A673 (cell line): Measurements from ENCODE around the gene INTS1. TPM values are rescaled to one million over a fixed set of nuclear protein-coding genes. Genes with fewer than 3 reads are reported as not detected.
A peak's percentile ranks its signal among the peaks of the same experiment; 100 is the strongest.

Source experiments
- BruUV-seq: library from RNA; stranded (reverse); fragments of 400-500 nt; replicated peaks from 2 replicates; lab custom pipeline; 2021; lab: Mats Ljungman, UMichigan
- CTCF ChIA-PET: fragments of 300-600 bp; sonication (Branson Sonifier 250); formaldehyde crosslinking; loops from one replicate; lab custom pipeline; 2022; ENCODE audit warnings: antibody characterized with exemption; lab: Charles Lee
- POLR2A ChIA-PET: fragments of 300-600 bp; sonication (Branson Sonifier 250); formaldehyde crosslinking; loops from one replicate; lab custom pipeline; 2022; ENCODE audit warnings: antibody characterized with exemption; ENCODE audit not compliant: low non-redundant PET; lab: Charles Lee
- DNase-seq: peaks from one replicate; pipeline ENCODE4 v3.0.0-alpha.2; 2015; ENCODE audit warnings: low spot score
- H3K27ac ChIP-seq: fragments of 200-600 bp; sonication (generic); 2 replicates; pipeline ENCODE4 v1.5.1; 2016; ENCODE audit warnings: mixed run types, low read depth, mild to moderate bottlenecking, mixed read lengths, antibody characterized with exemption, low read length; ENCODE audit not compliant: poor library complexity, severe bottlenecking
- H3K27me3 ChIP-seq: fragments of 200-600 bp; sonication (generic); replicated peaks from 2 replicates; pipeline ENCODE4 v1.6.1; 2017; ENCODE audit warnings: mixed run types, low read depth, mild to moderate bottlenecking, mixed read lengths, antibody characterized with exemption, low read length; ENCODE audit not compliant: insufficient read depth, poor library complexity
- H3K36me3 ChIP-seq: fragments of 200-600 bp; sonication (generic); 2 replicates; pipeline ENCODE4 v1.6.1; 2016; ENCODE audit warnings: mixed run types, mild to moderate bottlenecking, mixed read lengths, antibody characterized with exemption, low read length; ENCODE audit not compliant: insufficient read depth, poor library complexity, severe bottlenecking
- H3K4me1 ChIP-seq: fragments of 200-600 bp; sonication (generic); 2 replicates; pipeline ENCODE4 v1.6.1; 2017; ENCODE audit warnings: mixed run types, mild to moderate bottlenecking, mixed read lengths, antibody characterized with exemption, low read length; ENCODE audit not compliant: insufficient read depth, poor library complexity, severe bottlenecking
- H3K4me3 ChIP-seq: fragments of 200-600 bp; sonication (generic); 2 replicates; pipeline ENCODE4 v1.5.1; 2016; ENCODE audit warnings: low read depth, mixed run types, mild to moderate bottlenecking, mixed read lengths, low read length; ENCODE audit not compliant: poor library complexity, severe bottlenecking
- H3K9me3 ChIP-seq: fragments of 200-600 bp; sonication (generic); 2 replicates; pipeline ENCODE4 v1.6.1; 2016; ENCODE audit warnings: mixed run types, low read depth, mild to moderate bottlenecking, mixed read lengths, antibody characterized with exemption, low read length; ENCODE audit not compliant: poor library complexity, severe bottlenecking
- EZH2 ChIP-seq: fragments of 200-600 bp; sonication (generic); IDR thresholded peaks from 2 replicates; pipeline ENCODE4 v1.6.1; 2017; ENCODE audit warnings: borderline replicate concordance, low read depth, mild to moderate bottlenecking, mixed read lengths, antibody characterized with exemption, low read length; ENCODE audit not compliant: poor library complexity, severe bottlenecking
- intact Hi-C: fragments of 100-400 bp; cut with micrococcal nuclease; formaldehyde crosslinking; loops from one replicate; pipeline ENCODE4 v1.10.0; 2022; ENCODE audit not compliant: unreplicated experiment
- total RNA-seq: library from RNA; stranded (reverse); gene quantifications from 2 replicates; pipeline ENCODE4 v1.2.3, GENCODE V29; 2021
- TF ChIP-seq, protein P1 (sequence below): fragments of 300-800, 200-600 bp; sonication (generic); conservative IDR thresholded peaks from 2 replicates; pipeline ENCODE4 v1.5.1; 2017; ENCODE audit warnings: low read depth, mild to moderate bottlenecking, antibody characterized with exemption, low read length, moderate library complexity, mixed read lengths

Gene INTS1
- total RNA-seq, 1 experiment from 2014 or later = 129 TPM

DNA sequence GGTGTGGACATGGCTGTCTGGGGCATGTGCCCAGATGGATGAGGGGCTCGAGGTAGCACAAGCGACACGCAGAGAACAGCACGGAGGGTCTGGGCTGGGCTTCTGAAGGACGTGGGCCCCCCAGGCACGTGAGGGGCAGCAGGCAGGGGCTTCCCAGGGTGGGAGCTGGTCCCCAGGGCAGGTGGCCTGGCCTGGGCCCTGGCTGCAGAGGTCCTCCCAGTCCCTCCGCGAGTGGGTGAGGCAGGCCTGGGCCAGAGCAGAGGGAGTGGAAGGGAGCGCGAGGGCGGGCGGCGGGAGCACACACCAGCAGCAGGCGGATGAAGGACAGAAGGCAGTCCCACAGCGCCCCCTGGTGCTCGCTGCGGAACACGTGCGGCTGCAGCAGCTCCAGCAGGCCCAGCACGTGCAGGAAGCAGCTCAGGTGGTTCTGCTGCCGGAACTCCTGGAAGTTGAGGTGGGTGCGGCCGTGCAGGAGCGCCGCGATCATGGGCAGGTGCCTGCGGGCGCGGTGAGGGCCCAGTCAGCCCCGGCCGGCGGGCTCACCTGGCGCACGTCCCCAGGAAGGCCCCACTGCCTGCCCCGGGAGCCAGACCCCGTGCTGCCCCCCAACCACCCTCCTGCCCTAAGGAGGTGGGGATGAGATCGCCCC is 30.2 kb downstream of the INTS1 start:
- H3K27me3 ChIP-seq = no peaks in the 10 kb centered on the region
- H3K4me1 ChIP-seq = no peaks in the 10 kb centered on the region
- ChIA-PET CTCF (interaction anchor here (0.6 to 1.0 kb wide), 2 partner anchors 8 to 246 kb away, joined by 3 read pairs; no protein-coding TSS in a partner anchor), POLR2A (no interaction called here)
- no TSS peak for BruUV-seq
- TF ChIP-seq, protein P1, sequence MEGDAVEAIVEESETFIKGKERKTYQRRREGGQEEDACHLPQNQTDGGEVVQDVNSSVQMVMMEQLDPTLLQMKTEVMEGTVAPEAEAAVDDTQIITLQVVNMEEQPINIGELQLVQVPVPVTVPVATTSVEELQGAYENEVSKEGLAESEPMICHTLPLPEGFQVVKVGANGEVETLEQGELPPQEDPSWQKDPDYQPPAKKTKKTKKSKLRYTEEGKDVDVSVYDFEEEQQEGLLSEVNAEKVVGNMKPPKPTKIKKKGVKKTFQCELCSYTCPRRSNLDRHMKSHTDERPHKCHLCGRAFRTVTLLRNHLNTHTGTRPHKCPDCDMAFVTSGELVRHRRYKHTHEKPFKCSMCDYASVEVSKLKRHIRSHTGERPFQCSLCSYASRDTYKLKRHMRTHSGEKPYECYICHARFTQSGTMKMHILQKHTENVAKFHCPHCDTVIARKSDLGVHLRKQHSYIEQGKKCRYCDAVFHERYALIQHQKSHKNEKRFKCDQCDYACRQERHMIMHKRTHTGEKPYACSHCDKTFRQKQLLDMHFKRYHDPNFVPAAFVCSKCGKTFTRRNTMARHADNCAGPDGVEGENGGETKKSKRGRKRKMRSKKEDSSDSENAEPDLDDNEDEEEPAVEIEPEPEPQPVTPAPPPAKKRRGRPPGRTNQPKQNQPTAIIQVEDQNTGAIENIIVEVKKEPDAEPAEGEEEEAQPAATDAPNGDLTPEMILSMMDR = peak; percentile 96
- TF ChIP-seq EZH2 = no peak
- H3K36me3 ChIP-seq = peaks cover 19% of the 10 kb centered on the region
- intact Hi-C loops = no loop called here
- H3K9me3 ChIP-seq = no peaks in the 10 kb centered on the region
- H3K4me3 ChIP-seq = no peak overlapping the region
- peak overlapping the region; percentile 63 for H3K27ac ChIP-seq
- DNase-seq = peak; percentile 87

DNA sequence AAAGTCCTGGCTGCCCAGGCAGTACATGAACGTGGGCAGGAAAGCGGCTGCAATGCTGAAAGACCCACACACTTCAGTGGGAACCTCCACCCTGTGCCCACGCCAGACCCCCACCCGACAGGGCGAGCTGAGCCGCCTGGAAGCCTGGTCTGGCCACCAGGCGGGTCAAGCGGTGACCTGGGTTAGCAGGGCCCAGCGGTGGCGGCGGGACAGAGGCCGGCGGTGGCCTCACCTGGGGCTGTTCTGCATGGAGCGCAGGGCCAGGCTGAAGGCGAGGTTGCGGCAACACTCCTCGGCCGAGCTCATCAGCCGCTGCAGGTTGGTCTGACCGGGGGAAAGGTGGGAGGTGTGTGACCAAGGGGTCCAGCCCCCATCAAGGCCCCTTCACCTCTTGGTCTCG is 33.3 kb downstream of the INTS1 start:
- no TSS peak for BruUV-seq
- H3K36me3 ChIP-seq = peaks cover 19% of the 10 kb centered on the region
- H3K9me3 ChIP-seq = no peaks in the 10 kb centered on the region
- H3K4me1 ChIP-seq = no peaks in the 10 kb centered on the region
- intact Hi-C loops = no loop called here
- H3K27me3 ChIP-seq = no peaks in the 10 kb centered on the region
- no peak overlapping the region for H3K27ac ChIP-seq
- TF ChIP-seq, protein P1 = no peak
- no peak for TF ChIP-seq EZH2
- DNase-seq = no peak
- no peak overlapping the region for H3K4me3 ChIP-seq
- ChIA-PET POLR2A (no interaction called here), CTCF (no interaction called here)

DNA sequence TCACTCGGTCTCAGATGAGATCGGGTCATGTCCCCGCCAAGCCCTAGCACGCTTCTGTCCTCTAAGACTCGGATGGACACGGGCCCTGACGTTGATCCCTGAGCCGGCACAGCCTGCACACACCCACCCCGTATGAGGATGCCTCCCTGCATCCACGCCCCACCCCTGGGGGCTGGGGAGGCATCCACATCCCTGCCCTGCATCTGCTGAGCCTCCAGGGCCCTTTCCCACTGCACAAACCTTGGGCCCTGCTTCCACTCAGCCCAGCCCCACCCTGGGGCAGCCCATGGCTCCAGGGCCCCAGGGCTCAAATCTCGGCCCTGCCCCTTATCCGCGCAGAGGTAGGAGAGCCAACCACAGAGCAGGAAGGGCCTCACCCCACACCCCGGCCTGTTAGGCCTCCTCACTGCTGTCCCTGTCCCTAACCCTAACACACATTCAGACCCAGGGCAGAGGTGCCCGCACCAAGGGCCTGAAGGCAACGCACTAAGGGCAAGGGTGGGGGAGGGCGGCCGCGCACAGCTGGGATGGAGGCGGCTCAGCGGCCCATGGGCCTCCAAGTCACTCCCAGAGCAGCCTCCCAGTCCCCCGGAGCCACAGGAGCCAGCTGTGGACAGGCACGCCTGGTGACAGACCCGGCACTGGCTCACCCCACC is 35.4 kb downstream of the INTS1 start:
- intact Hi-C loops = no loop called here
- POLR2A ChIA-PET = no interaction called here
- no TSS peak for BruUV-seq

More for the DNA sequence above, 35.4 kb downstream of the INTS1 start:
- Histone ChIP-seq H3K36me3 (peaks cover 17% of the 10 kb centered on the region), H3K27ac (no peak overlapping the region), H3K4me1 (no peaks in the 10 kb centered on the region), H3K4me3 (no peak overlapping the region), H3K9me3 (no peaks in the 10 kb centered on the region), H3K27me3 (no peaks in the 10 kb centered on the region)
- TF ChIP-seq, protein P1 = no peak
- TF ChIP-seq EZH2 = no peak
- CTCF ChIA-PET = no interaction called here
- DNase-seq = no peak
